Activated naive CD4-positive, alpha-beta T cell treated with anti-CD3 and anti-CD28 coated beads, Interleukin-2, amount 10 ng/mL, durations not matched to agents 7 days and 5 days (primary cell): ENCODE results near the gene MAK.
"Not testable (repeated sequence)": the region's sequence is repeated elsewhere in the genome, so short reads cannot be mapped to it uniquely, and the experiment has no call there.

Experiments used
- CTCF ChIA-PET: fragments of 350-600 bp; sonication (Branson Sonifier 250); formaldehyde crosslinking; loops from one replicate; lab custom pipeline; 2021; ENCODE audit warnings: antibody characterized with exemption; lab: Charles Lee
- DNase-seq: peaks from one replicate; pipeline ENCODE4 v3.0.0-alpha.2; 2020
- H3K27ac Mint-ChIP-seq: one replicate; pipeline ENCODE4 v1.8.0; 2021; ENCODE audit warnings: mild to moderate bottlenecking, moderate library complexity, mixed read lengths
- H3K27me3 Mint-ChIP-seq: one replicate; pipeline ENCODE4 v1.8.0; 2021; ENCODE audit warnings: mild to moderate bottlenecking, mixed read lengths
- H3K36me3 Mint-ChIP-seq: one replicate; pipeline ENCODE4 v1.8.0; 2021; ENCODE audit warnings: mixed read lengths
- H3K4me1 Mint-ChIP-seq: one replicate; pipeline ENCODE4 v1.8.0; 2021; ENCODE audit warnings: mixed read lengths
- H3K4me3 Mint-ChIP-seq: one replicate; pipeline ENCODE4 v1.8.0; 2021; ENCODE audit warnings: mild to moderate bottlenecking, moderate library complexity, mixed read lengths
- H3K9me3 Mint-ChIP-seq: one replicate; pipeline ENCODE4 v1.8.0; 2021; ENCODE audit warnings: mixed read lengths

The MAK gene

GRCh38 chr6:10722820-10723566 lies 115.3 kb downstream of the MAK start, which contains the start of gene TMEM14C:
Gene TMEM14C, plus strand, starts transcription at chr6:10723070. Its CDS starts 1,544 bp downstream, at chr6:10724614.
- peaks cover 17% of the 10 kb centered on the region for H3K36me3 Mint-ChIP-seq
- H3K9me3 Mint-ChIP-seq, result peaks cover 9% of the 10 kb centered on the region
- H3K27ac Mint-ChIP-seq, result peak within 1 kb of the TSS; percentile 90
- H3K4me3 Mint-ChIP-seq, result peak within 1 kb of the TSS; percentile 82
- H3K4me1 Mint-ChIP-seq, result peaks cover 56% of the 10 kb centered on the region
- CTCF ChIA-PET, result interaction anchor here (1.2 kb wide), 1 partner anchor 23 kb away, joined by 3 read pairs; no protein-coding TSS in a partner anchor
- H3K27me3 Mint-ChIP-seq, result no peaks in the 10 kb centered on the region
- DNase-seq, result peak; percentile 89

GRCh38 chr6:10722570-10722819 lies 115.8 kb downstream of the MAK start:
- CTCF ChIA-PET, result no interaction called here
- H3K4me1 Mint-ChIP-seq, result peaks cover 56% of the 10 kb centered on the region
- peak overlapping the region; percentile 82 for H3K4me3 Mint-ChIP-seq
- H3K27ac Mint-ChIP-seq, result peak overlapping the region; percentile 90
- no peak for DNase-seq
- peaks cover 12% of the 10 kb centered on the region for H3K9me3 Mint-ChIP-seq
- H3K27me3 Mint-ChIP-seq, result no peaks in the 10 kb centered on the region
- H3K36me3 Mint-ChIP-seq, result peaks cover 14% of the 10 kb centered on the region

- Mint-ChIP-seq H3K9me3 (peaks cover 12% of the 10 kb centered on the region), H3K27me3 (no peaks in the 10 kb centered on the region), H3K27ac (peak overlapping the region; percentile 90), H3K4me1 (peaks cover 56% of the 10 kb centered on the region), H3K4me3 (peak overlapping the region; percentile 82), H3K36me3 (peaks cover 14% of the 10 kb centered on the region)
- CTCF ChIA-PET, result interaction anchor here (1.0 to 1.9 kb wide), 3 partner anchors 11 to 27 kb away, joined by 3 to 6 read pairs (median 4); no protein-coding TSS in a partner anchor
- DNase-seq, result no peak
Observed at GRCh38 chr6:10721850-10722569, 116.3 kb downstream of the MAK start.

- Mint-ChIP-seq H3K4me1 (peaks cover 56% of the 10 kb centered on the region), H3K4me3 (peak overlapping the region; percentile 82), H3K9me3 (peaks cover 12% of the 10 kb centered on the region), H3K27ac (peak overlapping the region; percentile 85), H3K36me3 (peaks cover 14% of the 10 kb centered on the region)
- not testable (repeated sequence) for H3K27me3 Mint-ChIP-seq
- CTCF ChIA-PET, result interaction anchor here (0.8 to 2.8 kb wide), 6 partner anchors 10 to 210 kb away, joined by 3 to 8 read pairs (median 4); partner anchors contain the start of genes C6orf52 and PAK1IP1
- DNase-seq, result peak; percentile 50
Observed at GRCh38 chr6:10720960-10721849, 117.1 kb downstream of the MAK start.

- Mint-ChIP-seq H3K27ac (peak overlapping the region; percentile 87), H3K4me3 (peak overlapping the region; percentile 82), H3K9me3 (peaks cover 12% of the 10 kb centered on the region), H3K27me3 (no peaks in the 10 kb centered on the region), H3K36me3 (peaks cover 11% of the 10 kb centered on the region), H3K4me1 (peaks cover 53% of the 10 kb centered on the region)
- peak; percentile 76 for DNase-seq
- CTCF ChIA-PET, result interaction anchor here (0.8 to 2.8 kb wide), 6 partner anchors 10 to 209 kb away, joined by 3 to 8 read pairs (median 4); partner anchors contain the start of genes C6orf52 and PAK1IP1
Observed at GRCh38 chr6:10720265-10720959, 117.9 kb downstream of the MAK start.

- Mint-ChIP-seq H3K4me1 (peaks cover 48% of the 10 kb centered on the region), H3K36me3 (peaks cover 9% of the 10 kb centered on the region), H3K27ac (peak overlapping the region; percentile 94), H3K4me3 (peak overlapping the region; percentile 82), H3K9me3 (peaks cover 12% of the 10 kb centered on the region), H3K27me3 (no peaks in the 10 kb centered on the region)
- DNase-seq, result peak; percentile 25
- CTCF ChIA-PET, result interaction anchor here (1.4 to 2.8 kb wide), 2 partner anchors 27 to 209 kb away, joined by 3 to 8 read pairs; no protein-coding TSS in a partner anchor
Observed at GRCh38 chr6:10719964-10720264, 118.4 kb downstream of the MAK start.

- Mint-ChIP-seq H3K4me3 (peak overlapping the region; percentile 80), H3K36me3 (peaks cover 9% of the 10 kb centered on the region), H3K27ac (peak overlapping the region; percentile 94), H3K4me1 (peaks cover 46% of the 10 kb centered on the region), H3K9me3 (peaks cover 12% of the 10 kb centered on the region), H3K27me3 (no peaks in the 10 kb centered on the region)
- peak; percentile 61 for DNase-seq
- CTCF ChIA-PET, result interaction anchor here (1.4 to 2.8 kb wide), 2 partner anchors 27 to 208 kb away, joined by 3 to 8 read pairs; no protein-coding TSS in a partner anchor
Observed at GRCh38 chr6:10719296-10719963, 118.9 kb downstream of the MAK start.

GRCh38 chr6:10713962-10714361 lies 124.4 kb downstream of the MAK start:
- CTCF ChIA-PET, result no interaction called here
- Mint-ChIP-seq H3K27ac (no peak overlapping the region), H3K9me3 (peaks cover 8% of the 10 kb centered on the region), H3K4me1 (peaks cover 10% of the 10 kb centered on the region), H3K36me3 (peaks cover 9% of the 10 kb centered on the region), H3K4me3 (no peak overlapping the region), H3K27me3 (no peaks in the 10 kb centered on the region)
- no peak for DNase-seq
